Natural killer cell treated with Interleukin-12 subunit alpha and Interleukin-12 subunit beta and Interleukin-15 and Interleukin-18, amount 100 ng/mL, for 72 hours (primary cell): Measurements from ENCODE around the gene SCRN2. TPM values are rescaled to one million over a fixed set of nuclear protein-coding genes. Genes with fewer than 3 reads are reported as not detected.

Source experiments
- total RNA-seq, 2 donors: library from RNA; stranded (reverse); gene quantifications; one replicate each; pipeline ENCODE4 v1.2.3, GENCODE V29; 2022

SCRN2 gene
- total RNA-seq, 2 donors from 2014 or later: 18.1 to 23.5 TPM

Other genes starting within 250 kb of the SCRN2 start
- 1,000 to 10,000 TPM in 1 of 2 donors, 100 to 1,000 TPM in 1; 665 to 1,039 TPM for gene KPNB1, start 191.4 kb downstream of the SCRN2 start, total RNA-seq
- 10 to 100 TPM; 13.1 to 22.6 TPM for gene TBKBP1, start 147.1 kb downstream of the SCRN2 start, total RNA-seq
- gene TBX21, start 108.0 kb downstream of the SCRN2 start, total RNA-seq: 100 to 1,000 TPM; 234 to 437 TPM
- gene OSBPL7, start 19.5 kb downstream of the SCRN2 start, total RNA-seq: 10 to 100 TPM; 21.6 to 28.6 TPM
- 10 to 100 TPM; 44.6 to 44.7 TPM for gene MRPL10, start 9.7 kb downstream of the SCRN2 start, total RNA-seq
- under 1 TPM; 0.17 to 0.86 TPM for gene LRRC46, start 9.6 kb downstream of the SCRN2 start, total RNA-seq
- gene SP6, start 9.9 kb upstream of the SCRN2 start, total RNA-seq: under 1 TPM in 1 of 2 donors, not detected in 1; 0.24 TPM
- 10 to 100 TPM; 22.0 to 25.8 TPM for gene SP2, start 55.0 kb upstream of the SCRN2 start, total RNA-seq
- 10 to 100 TPM; 21.5 to 39.9 TPM for gene PNPO, start 100.3 kb upstream of the SCRN2 start, total RNA-seq
- gene PRR15L, start 116.6 kb upstream of the SCRN2 start, total RNA-seq: not detected
- gene CDK5RAP3, start 129.8 kb upstream of the SCRN2 start, total RNA-seq: 100 to 1,000 TPM; 150 to 278 TPM
- 10 to 100 TPM; 14.9 to 32.9 TPM for gene COPZ2, start 196.5 kb upstream of the SCRN2 start, total RNA-seq
- 100 to 1,000 TPM; 103 to 153 TPM for gene NFE2L1, start 207.1 kb upstream of the SCRN2 start, total RNA-seq